Activated CD4-positive, alpha-beta T cell treated with anti-CD3 and anti-CD28 coated beads for 4 hours (primary cell): Measurements from ENCODE around the gene INSIG1.

ENCODE experiments used
- DNase-seq, 2 donors: peaks; one replicate each; pipeline ENCODE4 v3.0.0-alpha.2; 2020

The INSIG1 gene

DNA sequence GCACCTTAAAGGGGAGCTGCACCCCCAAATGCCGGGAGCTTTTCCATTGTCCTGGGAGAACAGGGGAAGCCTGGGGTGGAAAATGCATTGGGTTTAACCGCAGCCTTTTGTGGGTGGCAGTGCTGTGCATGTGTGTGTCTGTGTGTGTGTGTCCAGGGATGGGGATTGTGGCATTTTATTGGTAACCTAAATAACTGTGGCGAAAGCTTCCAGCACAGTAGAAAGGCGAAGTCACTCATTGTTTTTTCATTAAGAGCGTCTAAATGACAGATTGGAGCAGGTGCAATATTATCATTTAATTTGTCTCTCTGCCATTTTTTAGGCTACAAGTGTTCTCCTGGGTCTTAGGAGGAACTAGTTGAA lies 55.1 kb downstream of the INSIG1 start:
- DNase-seq, result no peak

DNA sequence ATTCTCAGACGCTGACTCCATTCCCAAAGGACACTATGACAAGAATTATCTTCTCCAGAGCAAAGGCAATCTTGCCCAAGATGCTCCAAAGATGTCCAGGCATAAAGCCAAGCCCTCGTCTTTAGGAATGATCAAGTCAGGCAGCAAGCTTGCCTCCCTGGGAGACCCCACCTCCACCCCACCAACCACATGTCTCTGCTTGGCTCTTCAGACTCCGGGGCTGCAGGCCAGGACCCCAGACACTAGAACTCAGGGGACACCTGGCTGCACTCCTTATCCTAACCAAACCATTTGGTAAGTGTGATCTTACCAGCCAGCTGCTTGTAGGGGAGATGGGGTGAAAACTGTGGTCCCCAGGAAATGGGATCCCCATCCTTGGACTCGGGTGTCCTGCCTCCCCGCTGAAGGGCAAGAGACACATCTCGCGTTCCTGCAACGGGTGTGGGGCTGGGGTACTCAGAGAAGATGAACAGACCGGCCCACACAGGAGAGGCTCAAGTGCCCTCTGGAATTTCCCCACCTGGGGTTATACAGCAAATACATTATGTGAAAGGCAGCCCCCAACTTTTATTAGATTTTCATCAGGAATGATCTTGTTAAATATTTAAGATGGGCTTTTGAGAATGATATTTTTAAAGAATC lies 55.7 kb downstream of the INSIG1 start:
- no peak for DNase-seq

DNA sequence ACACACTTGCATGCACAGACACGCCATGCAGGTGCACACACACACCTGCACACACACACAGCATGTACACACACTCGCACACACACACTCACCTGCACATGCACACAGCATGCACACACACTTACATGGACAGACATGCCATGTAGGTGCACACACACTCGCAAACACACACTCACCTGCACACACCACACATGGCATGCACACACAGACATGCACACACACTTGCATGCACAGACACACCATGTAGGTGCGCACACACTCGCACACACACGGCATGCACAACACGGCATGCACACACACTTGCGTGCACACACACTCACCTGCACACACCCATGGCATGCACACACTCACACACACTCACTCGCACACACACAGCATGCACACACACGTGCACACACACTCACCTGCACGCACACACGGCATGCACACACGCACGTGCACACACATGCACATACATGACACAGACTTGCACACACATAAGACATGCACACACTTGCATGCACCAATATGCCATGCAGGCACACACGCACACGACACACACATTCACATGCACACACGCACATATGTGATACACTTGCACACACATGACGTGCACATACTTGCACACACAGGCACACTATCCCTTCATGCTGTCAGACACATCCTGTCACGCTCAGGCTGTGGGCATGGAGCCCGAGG lies 56.8 kb downstream of the INSIG1 start:
- DNase-seq, result no peak

DNA sequence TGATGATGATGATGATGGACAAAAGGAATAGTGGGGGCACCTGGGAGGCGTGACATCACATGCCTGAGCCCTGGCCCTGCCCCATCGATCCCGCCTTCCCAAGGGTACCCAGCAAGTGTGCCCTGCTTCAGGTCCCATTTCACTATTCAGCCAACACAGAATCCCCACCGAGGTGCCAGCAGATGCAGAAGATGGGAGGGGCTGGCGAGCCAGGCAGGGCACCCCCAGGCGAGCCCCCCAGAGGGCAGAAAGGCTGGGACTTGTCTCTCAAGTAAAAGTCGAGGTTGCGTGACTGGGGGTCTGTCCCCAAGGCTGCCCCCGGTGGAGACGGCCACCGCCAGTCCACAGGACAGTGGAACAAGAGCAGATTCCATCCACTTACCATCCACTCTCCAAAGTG lies 57.5 kb downstream of the INSIG1 start:
- DNase-seq, result no peak

DNA sequence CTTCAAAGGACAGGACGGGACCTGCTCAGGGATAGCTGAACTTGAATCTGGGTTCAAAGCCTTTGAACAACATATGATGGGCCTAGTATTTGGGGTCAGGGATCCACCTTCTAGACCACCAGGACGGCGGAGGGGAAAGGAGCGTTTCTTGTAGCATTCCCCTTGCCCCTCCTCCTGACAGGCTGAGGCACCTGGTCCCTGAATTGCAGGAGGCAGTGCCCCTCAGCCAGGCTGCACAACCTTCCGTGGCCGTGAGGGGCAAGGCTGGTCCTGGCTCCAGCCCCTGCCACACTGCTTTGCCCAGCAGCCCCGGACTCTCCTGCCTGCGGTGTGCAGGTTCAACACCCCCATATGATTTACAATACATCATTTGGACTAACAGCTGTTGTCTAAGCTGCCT lies 58.1 kb downstream of the INSIG1 start:
- no peak for DNase-seq

DNA sequence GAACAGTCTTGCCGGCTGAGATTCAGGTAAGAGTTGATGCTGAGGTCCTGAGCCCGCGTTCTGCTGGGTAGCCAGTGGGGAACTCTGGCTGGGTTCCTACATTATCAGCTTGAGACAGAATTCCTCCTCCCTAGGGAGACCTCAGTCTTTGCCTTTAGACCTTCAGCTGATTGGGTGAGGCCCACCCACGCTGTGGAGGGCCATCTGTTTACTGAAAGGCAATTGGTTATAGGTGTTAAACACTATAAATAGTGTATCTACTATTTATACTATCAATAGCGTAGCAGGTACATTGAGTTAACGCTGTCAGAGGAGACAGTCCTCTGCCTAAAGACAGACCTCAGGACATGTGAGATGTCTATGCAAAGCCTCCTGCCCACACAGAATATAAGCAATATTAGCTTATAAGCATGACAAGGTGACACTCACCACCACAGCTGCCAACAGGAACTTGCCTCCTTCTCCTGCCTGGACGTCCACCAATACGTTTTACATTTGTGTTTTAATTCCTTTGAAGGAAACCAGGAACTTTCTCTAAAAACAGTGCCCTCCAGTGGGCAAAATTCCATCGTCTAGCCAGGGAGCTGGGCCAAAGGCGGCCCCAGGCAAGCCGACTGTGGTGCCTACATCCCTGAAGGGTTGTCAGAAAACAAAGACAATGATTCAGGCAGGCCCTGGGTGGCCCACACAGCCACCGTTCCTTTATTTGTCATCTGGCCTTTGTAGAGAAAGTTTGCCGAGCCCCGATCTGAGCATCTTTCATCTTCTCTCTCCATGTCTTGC lies 58.8 kb downstream of the INSIG1 start:
- no peak for DNase-seq

DNA sequence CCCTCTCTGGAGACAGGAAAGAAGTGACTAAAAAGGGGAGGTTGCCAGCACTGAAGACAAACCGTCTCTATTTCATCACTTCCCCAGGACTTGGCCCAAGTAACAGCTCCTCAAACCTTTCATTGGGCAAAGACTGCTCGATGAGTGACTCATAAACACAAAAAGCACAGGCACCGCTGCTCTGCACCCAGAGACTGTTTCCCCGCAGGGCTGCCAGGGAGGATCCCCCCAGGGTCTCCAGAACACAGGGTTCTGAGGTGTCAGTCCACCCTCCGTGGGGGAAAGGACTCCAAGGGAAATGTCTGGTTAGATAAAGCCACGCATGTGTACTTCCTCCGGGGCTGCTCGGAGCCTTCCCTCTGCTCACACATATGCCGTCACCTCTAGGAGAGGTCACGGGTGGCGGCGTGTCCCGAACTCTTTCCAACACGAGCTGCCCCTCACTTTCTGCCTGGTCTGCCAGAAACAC lies 59.9 kb downstream of the INSIG1 start:
- DNase-seq, result no peak

DNA sequence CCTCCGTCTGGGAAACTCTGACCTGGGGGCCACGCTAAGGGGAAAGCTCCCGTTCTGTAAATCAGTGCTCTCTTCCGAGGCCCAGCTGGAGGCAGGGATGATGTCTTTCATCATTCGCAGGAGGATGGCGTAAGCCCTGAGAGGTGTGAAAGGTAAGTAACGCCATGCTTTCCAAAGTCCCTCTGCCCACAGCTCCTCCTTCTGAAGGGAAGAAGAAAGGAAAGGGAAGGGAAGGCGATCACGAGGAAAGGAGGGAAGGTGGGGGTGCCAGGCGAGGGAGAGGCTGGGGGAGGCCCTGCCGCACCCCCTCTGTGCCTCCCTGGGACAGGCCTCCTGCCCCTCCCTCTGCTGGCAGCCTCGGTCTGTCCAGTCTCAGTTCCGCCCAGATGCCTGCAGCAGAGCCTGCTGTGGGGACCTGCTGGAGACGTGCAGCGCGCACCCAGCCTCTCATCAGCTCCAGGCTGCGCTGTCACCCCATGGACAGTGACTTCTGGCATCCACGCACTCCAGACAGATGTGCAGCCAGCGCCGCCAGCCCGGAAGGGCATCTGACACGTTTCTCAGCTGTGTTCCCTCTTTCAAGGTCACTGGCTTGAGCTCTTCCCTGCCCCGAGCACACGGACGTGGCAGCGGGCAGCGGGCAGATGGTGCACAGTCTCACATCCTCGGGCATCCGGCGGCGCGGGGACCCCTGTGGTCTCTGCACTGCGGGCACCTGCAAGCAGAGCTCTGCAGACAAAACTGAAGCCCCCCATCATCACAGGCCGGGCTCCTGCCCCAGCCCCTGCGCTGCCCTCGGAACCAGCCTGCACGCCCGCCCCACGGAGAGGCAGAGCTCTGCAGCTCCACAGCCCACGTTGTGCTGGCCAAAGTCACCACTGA lies 60.6 kb downstream of the INSIG1 start:
- DNase-seq, result no peak

DNA sequence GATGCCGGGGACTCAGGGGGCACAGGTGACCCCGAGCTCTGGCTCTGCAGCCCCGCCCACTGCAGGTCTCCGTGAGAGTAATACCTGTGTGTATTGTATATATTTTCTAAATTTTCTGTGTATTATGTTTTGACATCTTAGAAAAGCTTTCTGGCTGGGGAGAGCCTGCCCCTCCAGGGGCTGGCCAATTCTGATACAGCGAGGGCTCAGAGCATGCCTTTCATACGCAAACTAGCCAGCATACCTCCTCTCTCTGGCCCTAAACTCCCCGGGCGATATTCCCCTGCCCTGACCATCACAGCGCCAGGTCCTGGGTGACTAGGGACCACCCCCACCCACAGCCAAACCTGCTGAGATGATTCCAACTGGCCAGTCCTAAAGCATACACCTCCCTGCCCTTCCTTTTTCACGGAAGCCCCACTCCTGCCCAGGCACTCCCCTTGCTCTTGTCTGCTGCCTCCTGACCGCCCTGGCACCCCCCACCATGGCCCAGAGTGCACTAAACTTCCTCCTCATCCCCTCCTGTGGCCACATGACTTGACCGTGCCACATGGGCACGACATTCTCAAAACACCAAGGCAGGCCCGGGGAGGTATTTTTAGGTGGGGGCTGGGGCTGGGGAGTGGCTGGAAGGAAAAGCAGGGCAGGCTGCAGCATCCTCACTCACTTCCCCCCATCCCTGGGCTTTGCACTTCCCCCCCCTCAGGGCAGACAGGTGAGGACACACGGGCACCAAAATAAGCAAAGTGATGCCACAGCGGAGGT lies 61.5 kb downstream of the INSIG1 start:
- no peak for DNase-seq
